ENCODE results near the gene CDKAL1.
"Not testable (repeated sequence)": the region's sequence is repeated elsewhere in the genome, so short reads cannot be mapped to it uniquely, and the experiment has no call there.

The CDKAL1 gene

GRCh38 chr6:20642441-20642840, 108.2 kb downstream of the CDKAL1 start:
- no peak overlapping the region for H3K4me2 ChIP-seq (ENCODE audit: low read depth, low read length)
- H2AFZ ChIP-seq (ENCODE audit: low read length): no peak overlapping the region
- no peaks in the 10 kb centered on the region for H3K9me3 ChIP-seq (replicated peaks; ENCODE audit: insufficient read depth, low read length)
- H3K27ac ChIP-seq (ENCODE audit: low read length): no peak overlapping the region
- no peaks in the 10 kb centered on the region for H4K20me1 ChIP-seq (ENCODE audit: insufficient read depth, low read length)
- no peaks in the 10 kb centered on the region for H3K9me2 ChIP-seq (replicated peaks; ENCODE audit: insufficient read depth, low read length)
- H3K4me1 ChIP-seq (ENCODE audit: low read length): no peaks in the 10 kb centered on the region
- TF ChIP-seq EZH2phosphoT487 (IDR thresholded peaks at IDR 0.05; ENCODE audit: low read length) (no peak), CTCF (IDR thresholded peaks at IDR 0.05; ENCODE audit: low read length) (no peak), EZH2 (optimal IDR thresholded peaks at IDR 0.05; ENCODE audit: low read depth, low read length) (no peak)
- no peak overlapping the region for H3K9ac ChIP-seq (ENCODE audit: low read length)
- no peak overlapping the region for H3K4me3 ChIP-seq (ENCODE audit: low read length)
- H3K27me3 ChIP-seq (replicated peaks; ENCODE audit: insufficient read depth, low read length): no peaks in the 10 kb centered on the region
- H3K36me3 ChIP-seq (replicated peaks; ENCODE audit: insufficient read depth, low read length): no peaks in the 10 kb centered on the region
- no peaks in the 10 kb centered on the region for H3F3A ChIP-seq (ENCODE audit: insufficient read depth, low read length)
- no peak for DNase-seq
- 0 out of 2 replicates have a peak, but pooled peaks cover 3% of the 10 kb centered on the region for H3K79me2 ChIP-seq (ENCODE audit: low read length)

DNA sequence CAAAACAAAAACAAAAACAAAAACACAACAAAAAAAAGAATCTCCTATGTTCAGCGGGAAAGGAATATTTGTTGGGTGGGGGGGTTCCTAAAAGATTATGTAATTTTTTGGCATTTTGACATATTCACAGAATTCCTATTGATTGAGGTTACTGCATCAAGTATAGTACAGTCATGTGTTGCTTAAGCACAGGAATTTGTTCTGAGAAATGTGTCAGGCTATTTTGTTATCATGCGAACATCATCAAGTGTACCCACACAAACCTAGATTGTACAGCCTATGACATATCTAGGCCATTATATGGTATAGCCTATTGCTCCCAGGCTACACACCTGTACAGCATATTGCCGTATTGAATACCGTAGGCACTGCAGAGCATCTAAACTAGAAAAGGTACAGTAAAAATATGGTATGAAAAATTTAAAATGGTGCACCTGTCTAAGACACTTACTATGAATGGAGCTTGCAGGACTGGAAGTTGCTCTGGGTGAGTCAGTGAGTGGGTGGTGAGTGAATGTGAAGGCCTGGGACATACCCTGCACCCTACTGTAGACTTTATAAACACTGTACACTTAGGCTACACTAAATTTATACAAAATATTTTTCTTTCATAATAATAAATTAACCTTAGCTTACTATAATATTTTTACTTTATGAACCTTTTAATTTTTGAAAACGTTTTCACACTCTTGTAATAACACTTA, 110.6 kb downstream of the CDKAL1 start:
- Histone ChIP-seq H3K9me3 (replicated peaks; ENCODE audit: insufficient read depth, low read length) (no peaks in the 10 kb centered on the region), H3K27me3 (replicated peaks; ENCODE audit: insufficient read depth, low read length) (no peaks in the 10 kb centered on the region), H3K79me2 (ENCODE audit: low read length) (0 out of 2 replicates have a peak, but pooled peaks cover 3% of the 10 kb centered on the region), H3K9me2 (replicated peaks; ENCODE audit: insufficient read depth, low read length) (no peaks in the 10 kb centered on the region), H3F3A (ENCODE audit: insufficient read depth, low read length) (no peaks in the 10 kb centered on the region), H3K4me2 (ENCODE audit: low read depth, low read length) (no peak overlapping the region), H2AFZ (ENCODE audit: low read length) (no peak overlapping the region), H4K20me1 (ENCODE audit: insufficient read depth, low read length) (no peaks in the 10 kb centered on the region), H3K4me3 (ENCODE audit: low read length) (no peak overlapping the region), H3K36me3 (replicated peaks; ENCODE audit: insufficient read depth, low read length) (no peaks in the 10 kb centered on the region), H3K4me1 (ENCODE audit: low read length) (no peaks in the 10 kb centered on the region), H3K9ac (ENCODE audit: low read length) (no peak overlapping the region), H3K27ac (ENCODE audit: low read length) (no peak overlapping the region)
- DNase-seq: no peak
- no peak for TF ChIP-seq EZH2phosphoT487 (IDR thresholded peaks at IDR 0.05; ENCODE audit: low read length)
- TF ChIP-seq CTCF (IDR thresholded peaks at IDR 0.05; ENCODE audit: low read length): no peak
- no peak for TF ChIP-seq EZH2 (optimal IDR thresholded peaks at IDR 0.05; ENCODE audit: low read depth, low read length)

- not testable (repeated sequence) for H3K4me1 ChIP-seq (ENCODE audit: low read length); H3K9ac ChIP-seq (ENCODE audit: low read length); H3K4me3 ChIP-seq (ENCODE audit: low read length); H3K27me3 ChIP-seq (replicated peaks; ENCODE audit: insufficient read depth, low read length); DNase-seq; H3K9me2 ChIP-seq (replicated peaks; ENCODE audit: insufficient read depth, low read length); H3F3A ChIP-seq (ENCODE audit: insufficient read depth, low read length); H3K36me3 ChIP-seq (replicated peaks; ENCODE audit: insufficient read depth, low read length); H3K9me3 ChIP-seq (replicated peaks; ENCODE audit: insufficient read depth, low read length); H3K27ac ChIP-seq (ENCODE audit: low read length); H3K79me2 ChIP-seq (ENCODE audit: low read length); H2AFZ ChIP-seq (ENCODE audit: low read length); H3K4me2 ChIP-seq (ENCODE audit: low read depth, low read length); H4K20me1 ChIP-seq (ENCODE audit: insufficient read depth, low read length)
Observed at GRCh38 chr6:20645572-20645971, 111.3 kb downstream of the CDKAL1 start.

GRCh38 chr6:20647585-20647984, 113.3 kb downstream of the CDKAL1 start:
- H2AFZ ChIP-seq (ENCODE audit: low read length): no peak overlapping the region
- no peak for TF ChIP-seq EZH2phosphoT487 (IDR thresholded peaks at IDR 0.05; ENCODE audit: low read length)
- no peak for TF ChIP-seq EZH2 (optimal IDR thresholded peaks at IDR 0.05; ENCODE audit: low read depth, low read length)
- TF ChIP-seq CTCF (IDR thresholded peaks at IDR 0.05; ENCODE audit: low read length): no peak
- H3K4me3 ChIP-seq (ENCODE audit: low read length): no peak overlapping the region
- no peaks in the 10 kb centered on the region for H4K20me1 ChIP-seq (ENCODE audit: insufficient read depth, low read length)
- H3K36me3 ChIP-seq (replicated peaks; ENCODE audit: insufficient read depth, low read length): no peaks in the 10 kb centered on the region
- no peak overlapping the region for H3K27ac ChIP-seq (ENCODE audit: low read length)
- no peak for DNase-seq
- H3K9ac ChIP-seq (ENCODE audit: low read length): no peak overlapping the region
- no peaks in the 10 kb centered on the region for H3K79me2 ChIP-seq (ENCODE audit: low read length)
- H3K9me3 ChIP-seq (replicated peaks; ENCODE audit: insufficient read depth, low read length): no peaks in the 10 kb centered on the region
- no peaks in the 10 kb centered on the region for H3K27me3 ChIP-seq (replicated peaks; ENCODE audit: insufficient read depth, low read length)
- H3K4me2 ChIP-seq (ENCODE audit: low read depth, low read length): no peak overlapping the region
- H3K9me2 ChIP-seq (replicated peaks; ENCODE audit: insufficient read depth, low read length): no peaks in the 10 kb centered on the region
- no peaks in the 10 kb centered on the region for H3F3A ChIP-seq (ENCODE audit: insufficient read depth, low read length)
- no peaks in the 10 kb centered on the region for H3K4me1 ChIP-seq (ENCODE audit: low read length)

GRCh38 chr6:20649696-20650470, 115.6 kb downstream of the CDKAL1 start:
- not testable (repeated sequence) for H3K9me3 ChIP-seq (replicated peaks; ENCODE audit: insufficient read depth, low read length); H3K9ac ChIP-seq (ENCODE audit: low read length); H3K9me2 ChIP-seq (replicated peaks; ENCODE audit: insufficient read depth, low read length); H3F3A ChIP-seq (ENCODE audit: insufficient read depth, low read length); H3K27ac ChIP-seq (ENCODE audit: low read length); H3K36me3 ChIP-seq (replicated peaks; ENCODE audit: insufficient read depth, low read length); H3K27me3 ChIP-seq (replicated peaks; ENCODE audit: insufficient read depth, low read length); H3K4me1 ChIP-seq (ENCODE audit: low read length); H4K20me1 ChIP-seq (ENCODE audit: insufficient read depth, low read length); H3K4me3 ChIP-seq (ENCODE audit: low read length); DNase-seq; H2AFZ ChIP-seq (ENCODE audit: low read length); H3K4me2 ChIP-seq (ENCODE audit: low read depth, low read length); H3K79me2 ChIP-seq (ENCODE audit: low read length)
